Fibroblast of skin of left quadriceps (primary cell): Measurements from ENCODE around the gene KCNN3.

ENCODE experiments used
- DNase-seq, 2 experiments: peaks; one replicate each; pipeline ENCODE4 v3.0.0-alpha.2; 2013; ENCODE audit warnings: low read depth in 2 of 2

KCNN3 gene

DNA sequence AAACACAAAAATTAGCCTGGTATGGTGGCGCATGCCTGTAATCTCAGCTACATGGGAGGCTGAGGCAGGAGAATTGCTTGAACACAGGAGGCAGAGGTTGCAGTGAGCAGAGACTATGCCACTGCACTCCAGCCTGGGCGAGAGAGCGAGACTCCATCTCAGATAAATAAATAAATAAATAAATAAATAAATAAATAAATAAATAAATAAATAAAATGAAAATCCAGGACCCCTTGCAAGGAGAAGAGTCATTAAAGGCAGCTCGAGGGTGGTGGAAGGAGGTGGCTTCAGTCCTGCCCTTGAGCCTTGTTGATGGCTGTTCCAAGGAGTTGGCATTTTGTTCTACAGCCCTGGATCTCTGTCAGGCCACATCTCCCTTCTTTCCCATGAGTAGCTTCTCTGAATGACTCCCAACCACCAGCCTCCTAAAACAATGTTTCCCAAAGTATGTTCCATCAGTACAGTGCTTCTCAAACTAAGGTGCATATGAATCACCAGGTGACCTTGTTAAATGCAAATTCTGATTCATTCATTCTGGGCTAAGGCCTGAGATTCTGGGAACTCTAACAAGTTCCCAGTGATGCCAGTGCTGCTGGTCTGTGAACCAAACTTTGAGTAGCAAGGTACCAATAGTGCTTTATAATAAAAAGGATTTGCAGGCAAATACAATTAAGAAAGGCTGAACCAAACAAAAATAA, 99.0 kb downstream of the KCNN3 start:
- DNase-seq, result no peak

- no peak for DNase-seq
These were observed 100.7 kb downstream of the KCNN3 start for GRCh38 chr1:154769193-154769895.

DNA sequence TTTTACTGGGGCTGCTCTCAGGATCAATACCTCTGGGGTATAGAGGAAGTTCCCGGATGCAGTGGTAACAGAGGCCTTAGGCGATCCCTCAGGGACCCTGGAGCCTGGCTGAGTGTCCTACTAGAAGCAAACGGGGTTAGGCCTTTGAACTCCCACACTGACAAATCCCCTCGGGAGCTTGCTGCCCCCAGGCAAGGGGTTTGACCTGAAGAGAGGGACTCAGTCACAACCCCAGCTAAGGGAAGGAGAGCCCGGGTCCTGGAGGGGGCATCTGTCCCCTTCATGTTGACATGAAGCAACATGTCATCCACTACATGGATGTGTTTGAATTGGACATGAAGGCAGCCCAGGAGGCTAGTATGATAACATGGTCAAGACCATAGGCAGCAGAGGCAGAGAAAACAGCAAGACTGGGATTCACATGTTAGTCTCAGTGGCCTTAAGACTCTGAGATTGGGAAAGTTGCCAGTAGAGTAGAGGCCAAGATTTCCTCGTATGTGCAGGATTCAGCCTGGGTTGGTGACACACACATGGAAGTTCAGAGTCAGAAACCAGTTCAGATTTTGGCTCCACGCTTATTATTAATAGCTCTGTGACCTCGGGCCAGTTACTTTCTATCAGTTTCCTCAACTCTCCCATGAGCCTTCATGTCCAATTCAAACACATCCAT, 101.5 kb downstream of the KCNN3 start:
- DNase-seq, result no peak

DNA sequence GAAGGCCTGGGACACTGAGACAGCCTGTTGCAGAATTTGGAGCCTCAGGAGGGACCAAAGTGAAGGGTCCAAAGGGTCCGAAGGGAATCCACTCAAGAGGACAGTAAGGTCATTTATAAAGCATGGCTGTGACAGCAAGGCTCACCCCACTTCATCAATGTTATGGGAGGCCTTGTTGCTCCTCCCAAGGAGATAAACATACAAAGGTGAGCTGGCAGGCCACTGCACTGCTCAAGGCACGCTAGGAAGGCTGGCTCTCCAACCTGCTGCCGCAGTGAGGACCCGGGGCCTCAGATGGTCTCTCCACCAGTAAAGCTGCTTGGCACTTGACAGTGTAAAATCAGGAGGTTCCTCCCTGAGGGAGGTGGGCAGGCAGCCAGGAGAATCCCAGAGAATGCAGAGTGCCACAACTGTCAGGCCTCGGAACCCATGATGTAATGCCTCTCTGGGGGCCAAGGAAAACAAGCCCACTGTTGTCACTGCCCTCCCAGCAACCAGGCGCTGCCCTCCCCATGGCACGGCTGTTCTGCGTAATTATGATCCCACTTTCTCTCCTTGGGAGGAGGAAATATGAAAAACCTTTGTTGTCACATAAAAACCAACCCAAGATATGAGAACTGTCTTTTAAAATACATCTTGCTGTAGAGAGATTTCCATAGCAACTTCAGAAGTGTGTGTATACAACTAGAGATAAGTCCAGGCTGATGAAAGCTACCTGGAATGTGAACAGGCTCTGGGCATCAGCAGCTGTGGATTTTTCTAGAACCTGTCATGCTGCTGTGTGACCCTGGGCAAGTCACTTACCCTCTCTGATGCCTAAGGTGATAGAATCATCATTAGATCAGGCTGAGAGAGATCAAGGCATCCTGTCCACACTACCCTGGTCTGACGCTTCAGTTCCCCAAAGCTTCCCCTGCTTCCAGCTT, 102.5 kb downstream of the KCNN3 start:
- DNase-seq, result no peak

DNA sequence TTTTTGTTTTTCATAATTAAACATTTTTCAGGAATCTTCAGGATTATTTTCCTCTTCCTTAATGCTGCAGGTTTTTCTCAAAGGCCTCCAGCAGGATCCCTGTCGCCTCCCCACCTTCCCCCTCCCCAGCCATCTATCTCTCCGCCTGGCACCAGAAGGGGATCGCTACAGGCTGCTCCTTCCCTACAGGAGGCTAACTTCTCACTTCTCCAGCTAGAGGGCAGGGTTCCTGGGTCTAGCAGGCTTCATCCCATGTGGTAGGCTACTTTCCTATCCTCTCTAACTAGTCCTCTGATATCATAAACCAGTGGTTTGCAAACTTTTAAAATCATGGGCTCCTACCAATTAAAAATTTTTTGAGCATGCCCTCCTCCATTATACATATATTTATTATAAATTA, 104.1 kb downstream of the KCNN3 start:
- no peak for DNase-seq

GRCh38 chr1:154764773-154765172, 105.3 kb downstream of the KCNN3 start:
- no peak for DNase-seq

DNA sequence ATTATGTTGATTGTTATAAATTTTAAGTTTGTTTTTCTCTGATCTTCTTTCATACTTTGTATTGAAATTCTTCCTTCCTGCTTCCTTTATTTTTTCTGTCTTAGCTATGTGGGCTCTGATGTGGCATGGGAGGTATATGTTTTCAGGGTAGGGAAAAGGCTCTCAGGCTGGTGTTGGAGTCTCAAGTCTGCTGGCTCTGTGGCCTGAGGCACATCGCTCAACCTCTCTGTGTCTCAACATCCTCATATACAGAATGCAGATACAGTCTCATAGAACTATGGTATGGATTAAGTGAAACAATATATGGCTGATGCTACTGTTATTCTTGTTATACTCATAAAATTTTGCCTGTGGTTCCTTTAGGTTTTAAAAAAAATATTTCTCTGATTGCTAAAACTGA, 105.9 kb downstream of the KCNN3 start:
- DNase-seq, result no peak

GRCh38 chr1:154760469-154760933, 109.6 kb downstream of the KCNN3 start:
- no peak for DNase-seq

- DNase-seq, result no peak
These were observed 110.3 kb downstream of the KCNN3 start for GRCh38 chr1:154759793-154760192.

DNA sequence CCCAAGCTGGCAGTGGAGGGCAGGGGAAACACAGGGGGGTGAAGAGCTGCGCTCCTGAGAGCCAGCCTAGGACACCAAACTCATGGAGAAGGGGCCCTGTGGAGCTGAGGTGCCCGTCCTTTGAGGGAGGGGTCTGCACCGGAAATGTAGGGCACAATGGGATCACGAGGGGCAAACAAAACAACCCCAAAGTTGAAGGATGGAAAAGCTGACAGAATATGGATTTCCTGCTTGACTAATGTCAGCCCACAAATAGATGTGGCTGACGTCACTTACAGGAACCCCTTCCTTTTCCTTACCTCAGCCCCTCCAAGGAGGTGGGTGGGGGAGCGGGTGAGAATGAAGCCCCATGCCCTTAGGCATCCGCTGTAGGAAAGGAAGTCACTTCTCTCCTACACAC, 110.9 kb downstream of the KCNN3 start:
- DNase-seq, result no peak

DNA sequence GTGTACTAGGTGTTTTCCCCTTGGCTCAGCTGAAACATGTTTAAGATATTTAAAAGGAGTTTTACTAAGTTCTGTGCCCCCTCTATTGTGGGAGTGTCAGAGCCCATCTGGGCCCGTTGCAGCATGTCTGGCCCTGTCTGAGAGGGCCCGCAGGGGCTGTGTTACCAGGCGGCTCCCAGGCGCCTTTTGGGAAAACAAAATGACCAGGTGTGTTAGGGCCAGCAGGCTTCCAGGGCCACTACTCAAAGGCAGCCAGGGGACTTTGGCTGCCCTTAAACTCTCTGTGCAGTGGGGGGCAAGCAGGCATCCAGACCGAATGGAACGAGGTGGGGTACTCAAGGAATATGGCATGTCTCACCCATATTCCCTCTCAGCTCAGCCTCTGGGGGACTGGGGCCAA, 111.7 kb downstream of the KCNN3 start:
- no peak for DNase-seq

DNA sequence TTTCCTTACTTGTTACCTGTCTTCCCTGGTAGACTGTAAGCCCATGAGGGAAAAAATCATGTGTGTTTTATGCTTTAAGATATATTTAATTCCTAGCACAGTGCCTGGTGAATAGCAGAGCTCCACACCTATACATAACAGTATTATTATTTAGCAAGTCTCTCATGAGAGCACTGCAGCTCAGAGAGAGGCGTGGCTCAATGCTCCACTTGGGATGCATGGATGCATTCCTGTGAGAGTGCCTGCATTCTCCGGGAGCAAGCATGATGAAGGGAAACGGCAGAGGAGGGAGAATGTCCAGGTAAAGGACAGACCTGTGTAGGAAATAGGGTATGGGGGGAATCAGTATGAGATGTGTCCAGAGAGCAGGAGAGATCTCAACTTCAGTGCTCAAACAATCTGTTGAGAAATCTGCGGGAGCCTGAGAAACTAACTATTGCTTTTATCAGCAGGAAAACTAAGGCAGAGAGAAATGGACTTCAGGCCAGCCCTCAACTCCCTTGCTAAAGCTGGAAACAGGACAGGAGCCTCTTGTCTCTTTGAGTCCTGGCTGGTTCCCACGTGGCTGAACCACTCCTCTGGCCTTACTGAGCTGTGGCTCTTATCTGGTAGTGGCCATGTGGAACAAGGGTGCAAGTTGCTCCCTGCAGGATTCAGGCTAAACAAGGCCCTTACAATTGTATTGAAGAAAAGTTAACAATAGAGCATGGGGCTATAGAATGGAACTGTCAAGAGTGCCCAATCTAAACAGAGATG, 113.1 kb downstream of the KCNN3 start:
- no peak for DNase-seq

- no peak for DNase-seq
These were observed 114.0 kb downstream of the KCNN3 start for GRCh38 chr1:154755858-154756730.

DNA sequence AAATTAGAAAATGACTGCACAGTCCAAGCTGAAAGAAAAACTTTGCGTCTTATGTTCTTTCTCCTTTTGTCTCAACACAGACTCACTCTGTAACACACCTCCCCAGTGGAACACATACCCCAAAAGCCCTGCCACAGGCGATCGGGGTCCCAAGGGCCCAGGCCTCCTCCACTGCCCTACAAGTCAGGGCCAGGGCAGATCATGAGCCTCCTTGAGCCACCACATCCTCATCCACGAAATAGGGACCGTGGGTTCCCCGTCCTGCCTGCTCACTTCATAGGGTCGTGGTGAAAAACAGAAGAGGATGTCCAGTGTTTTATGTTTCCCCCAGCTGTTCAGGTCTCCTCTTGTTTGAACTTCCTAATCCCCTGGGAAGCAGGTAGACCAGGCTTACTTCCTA, 116.7 kb downstream of the KCNN3 start:
- DNase-seq, result no peak

GRCh38 chr1:154752273-154753030, 117.6 kb downstream of the KCNN3 start:
- no peak for DNase-seq

DNA sequence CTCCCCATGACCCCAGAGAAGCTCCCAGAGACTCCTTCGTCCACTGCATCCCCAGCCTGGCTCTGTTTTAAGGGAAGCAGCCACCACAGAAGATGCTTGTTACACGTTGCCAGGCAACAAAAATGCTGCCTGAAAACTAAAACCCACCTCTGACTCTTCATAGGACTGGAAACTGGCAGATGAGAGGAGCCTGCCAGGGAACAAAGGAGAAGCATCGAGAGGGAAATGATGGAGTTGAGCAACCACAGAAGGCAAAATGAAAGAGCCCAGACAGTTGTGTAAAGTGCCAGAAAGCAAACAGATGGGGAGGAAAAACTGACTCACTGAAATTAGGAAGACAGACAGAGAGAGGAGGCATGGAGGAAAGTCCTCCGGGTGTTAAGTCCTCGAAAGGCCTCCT, 118.4 kb downstream of the KCNN3 start:
- no peak for DNase-seq

- no peak for DNase-seq
These were observed 119.1 kb downstream of the KCNN3 start for GRCh38 chr1:154750681-154751665.
